HG03097 (cell line): ENCODE measurements around the gene RNASEL.
A peak's percentile ranks its signal among the peaks of the same experiment; 100 is the strongest.

Source experiments
- ATAC-seq: cut with Tn5 transposase; IDR thresholded peaks from one replicate; pipeline ENCODE4 v1.9.1; 2021; ENCODE audit not compliant: unreplicated experiment, low FRiP score

Gene RNASEL

DNA sequence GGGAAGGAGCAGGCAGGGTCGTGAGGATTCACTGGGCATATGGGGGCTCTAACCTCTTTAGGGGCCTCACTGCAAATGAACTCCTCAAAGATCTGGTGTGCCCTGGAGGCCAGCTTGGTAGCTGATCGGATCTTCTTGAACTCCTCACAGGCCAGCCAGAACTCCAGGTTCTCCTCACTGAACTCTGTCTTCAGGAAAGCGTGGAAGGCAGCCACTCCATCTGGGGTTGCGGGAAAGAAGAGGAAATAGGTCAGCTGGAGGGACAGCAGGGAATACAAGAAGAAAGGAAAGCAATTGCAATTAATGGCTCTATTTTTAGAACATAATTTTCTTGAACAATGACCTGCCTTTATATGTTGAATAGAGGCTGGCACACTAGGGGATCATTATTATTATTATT is 12.9 kb upstream of the RNASEL start:
- no peak for ATAC-seq

DNA sequence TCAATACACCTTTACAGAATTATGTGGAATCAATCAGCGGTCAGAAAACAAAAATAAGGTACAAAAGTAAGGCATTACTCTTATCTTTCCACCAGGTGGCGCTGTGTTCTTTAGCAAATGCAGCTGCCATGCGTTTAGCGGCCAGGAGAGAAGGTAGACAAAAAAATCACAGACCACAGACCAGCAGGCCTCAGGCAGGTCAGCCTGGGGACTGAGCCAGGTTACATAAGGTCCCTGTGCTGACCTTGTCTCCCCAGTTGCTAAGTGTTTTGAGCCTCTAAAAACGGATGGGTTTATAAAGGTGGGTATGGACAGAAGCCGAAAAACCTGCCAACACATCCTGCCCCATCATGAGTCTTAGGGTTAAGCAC is 12.3 kb upstream of the RNASEL start:
- ATAC-seq: no peak

- no peak for ATAC-seq
Measured at GRCh38 chr1:182600745-182601415, 11.8 kb upstream of the RNASEL start.

DNA sequence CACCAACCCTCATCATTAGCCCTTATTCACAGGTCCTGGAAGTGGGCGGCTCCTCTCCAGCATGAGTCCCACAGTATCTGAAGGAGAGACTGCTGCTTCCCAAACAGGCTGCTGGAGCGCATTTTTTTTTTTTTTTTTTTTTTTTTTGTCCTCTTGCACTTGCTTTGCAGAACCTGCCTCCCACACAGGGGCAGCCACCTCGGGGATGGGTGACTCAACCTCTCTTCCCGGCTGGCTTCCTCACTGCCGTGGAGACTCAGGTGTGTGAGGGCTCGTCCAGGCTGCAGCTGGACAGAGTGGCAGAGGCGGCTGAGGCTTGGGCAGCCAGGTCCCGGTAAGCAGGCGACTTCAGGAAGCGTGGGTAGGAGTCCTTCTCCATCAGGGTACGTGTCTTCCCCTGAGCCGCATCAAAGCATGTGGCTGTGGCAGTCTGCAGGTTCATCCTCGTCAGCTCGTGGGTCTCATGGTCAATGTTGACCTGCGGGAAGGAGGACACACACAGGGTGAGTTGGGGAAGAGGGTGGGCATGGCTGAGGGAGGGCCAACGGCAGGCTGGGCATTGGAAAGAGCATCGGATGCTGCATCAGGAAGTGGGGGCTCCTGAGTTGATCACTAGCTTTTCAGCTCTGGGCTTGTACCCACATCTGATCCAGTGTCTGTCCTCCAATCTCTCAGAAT is 11.1 kb upstream of the RNASEL start:
- no peak for ATAC-seq

DNA sequence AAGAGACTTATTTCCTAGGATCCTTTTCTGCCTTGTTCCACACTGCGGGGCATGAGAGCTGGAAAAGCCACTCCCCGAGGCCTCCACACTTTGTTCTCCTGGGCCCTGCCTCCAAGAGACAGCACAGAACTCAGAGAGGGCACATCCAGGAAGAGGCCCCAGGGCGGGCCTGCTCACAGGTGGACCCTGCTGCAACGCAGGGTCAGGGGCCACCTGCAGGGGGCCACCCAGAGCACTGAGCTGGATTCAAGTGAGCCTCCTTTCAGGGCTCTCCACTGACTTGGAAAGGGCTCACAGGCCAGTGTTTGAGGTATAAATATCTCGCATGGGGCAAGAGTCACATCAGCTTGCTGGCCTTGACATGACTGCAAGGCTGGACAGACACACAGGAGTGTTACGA is 10.3 kb upstream of the RNASEL start:
- ATAC-seq: no peak

GRCh38 chr1:182598296-182598695 is 9.2 kb upstream of the RNASEL start:
- ATAC-seq: no peak

DNA sequence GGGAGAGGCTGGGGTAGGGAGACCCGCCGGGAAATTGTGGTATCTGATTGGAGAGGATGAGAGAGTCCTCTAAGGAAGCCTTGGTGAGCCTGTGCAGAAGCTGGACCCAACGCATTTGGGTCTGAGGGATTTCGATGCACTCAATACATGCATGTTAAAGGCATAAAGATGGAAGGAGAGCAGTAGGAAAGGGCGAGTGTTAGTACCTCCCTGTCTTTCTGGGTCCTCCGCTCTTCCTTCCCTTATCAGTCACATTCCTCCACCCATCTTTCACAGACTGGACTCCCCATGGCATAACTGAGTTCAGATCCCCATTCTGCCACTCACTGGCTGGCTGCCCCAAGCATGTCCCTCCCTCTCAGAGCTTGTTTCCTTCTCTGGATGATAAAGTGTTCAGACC is 7.9 kb upstream of the RNASEL start:
- ATAC-seq: no peak

GRCh38 chr1:182595641-182596240 is 6.7 kb upstream of the RNASEL start:
- no peak for ATAC-seq

- ATAC-seq: no peak
Measured at GRCh38 chr1:182589931-182590330, 875 bp upstream of the RNASEL start.

DNA sequence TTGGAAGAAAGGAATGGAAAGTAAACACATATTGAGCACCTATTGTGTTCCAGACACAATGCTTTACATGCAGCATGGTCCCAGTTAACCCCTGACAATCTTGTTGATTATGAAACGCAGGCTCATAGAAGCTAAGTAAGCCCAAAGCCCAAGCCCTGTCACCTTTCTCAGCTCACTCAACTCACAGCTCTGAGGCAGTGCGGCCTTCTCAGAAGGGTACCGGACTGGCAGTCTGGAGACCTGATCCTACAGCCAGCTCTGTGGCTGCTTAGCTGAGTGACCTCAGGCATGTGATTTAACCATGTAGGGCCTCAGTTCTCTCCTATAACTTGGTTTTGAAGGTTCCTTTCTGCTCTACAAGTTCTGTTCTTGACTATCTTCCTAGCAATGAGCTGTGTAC is 464 bp upstream of the RNASEL start:
- ATAC-seq: no peak

DNA sequence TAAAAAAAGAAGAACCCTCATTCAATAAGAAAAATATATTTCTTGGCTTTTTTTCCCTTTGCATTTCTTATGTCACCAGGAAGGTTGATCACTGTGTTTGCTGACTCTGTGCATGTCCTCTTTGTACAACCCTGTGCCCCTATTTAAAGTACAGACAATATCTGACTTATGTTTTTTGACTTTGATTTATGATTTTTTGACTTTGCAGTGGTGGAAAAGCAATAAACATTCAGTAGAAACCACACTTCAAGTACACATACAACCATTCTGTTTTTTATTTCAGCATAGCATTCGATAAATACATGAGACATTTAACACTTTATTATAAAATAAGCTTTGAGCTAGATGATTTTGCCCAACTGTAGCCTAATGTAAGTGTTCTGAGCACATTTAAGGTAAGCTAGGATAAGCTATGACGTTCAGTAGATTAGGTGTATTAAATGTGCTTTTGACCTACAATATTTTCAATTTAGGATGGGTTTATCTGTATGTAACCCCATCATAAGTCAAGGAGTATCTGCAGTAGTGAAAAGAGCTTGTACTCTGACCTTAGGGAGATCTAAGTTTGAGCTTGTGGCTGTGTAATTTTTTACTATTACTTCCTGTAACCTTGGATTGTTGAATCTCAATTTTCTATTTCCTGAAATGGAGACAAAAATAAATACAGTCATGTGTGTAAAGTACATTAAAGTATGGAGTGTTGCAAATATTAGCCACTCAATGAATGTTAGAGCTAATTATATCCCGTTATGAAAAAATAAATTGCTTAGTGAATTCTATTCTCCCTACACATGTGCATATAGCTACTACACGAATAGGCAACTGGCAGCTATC is 1.2 kb downstream of the RNASEL start:
- ATAC-seq: peak; percentile 13

- no peak for ATAC-seq
Measured at GRCh38 chr1:182587093-182587492, 2.0 kb downstream of the RNASEL start.

DNA sequence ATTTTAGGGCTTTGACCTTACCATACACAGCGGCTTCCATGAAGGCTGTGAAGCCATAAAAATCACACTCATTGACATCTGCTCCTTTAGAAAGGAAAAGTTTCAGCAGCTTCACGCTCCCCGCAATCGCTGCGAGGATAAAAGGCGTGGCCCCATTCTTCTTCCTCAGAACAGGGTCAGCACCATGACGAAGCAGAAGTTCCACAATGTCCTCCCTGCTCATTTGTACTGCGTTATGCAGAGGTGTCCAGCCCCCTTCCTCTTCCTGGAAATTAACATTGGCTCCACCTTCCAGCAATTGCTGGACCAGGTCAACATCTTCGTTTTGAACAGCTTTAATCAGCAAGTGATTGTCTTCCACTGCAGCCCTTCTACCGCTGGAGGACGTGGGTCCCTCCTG is 2.7 kb downstream of the RNASEL start:
- no peak for ATAC-seq

DNA sequence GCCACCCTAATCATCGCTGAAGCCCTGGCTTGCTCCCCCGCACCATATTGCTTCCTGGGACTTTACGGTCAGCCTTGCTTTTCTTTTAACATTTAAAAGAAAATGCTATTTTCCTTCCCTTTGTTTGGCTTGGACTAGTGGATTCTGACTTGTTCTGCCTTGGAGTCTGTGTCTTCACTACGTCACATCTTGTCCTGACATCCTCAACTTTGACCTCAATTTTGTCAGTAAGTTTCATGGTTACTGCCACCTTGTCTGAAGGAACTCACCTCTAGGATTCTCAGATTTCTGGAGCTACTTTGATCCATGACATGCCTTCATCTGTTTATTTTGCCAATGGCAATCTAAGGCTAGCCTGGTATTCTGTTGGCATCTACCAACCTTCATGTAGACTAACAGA is 4.3 kb downstream of the RNASEL start:
- no peak for ATAC-seq

DNA sequence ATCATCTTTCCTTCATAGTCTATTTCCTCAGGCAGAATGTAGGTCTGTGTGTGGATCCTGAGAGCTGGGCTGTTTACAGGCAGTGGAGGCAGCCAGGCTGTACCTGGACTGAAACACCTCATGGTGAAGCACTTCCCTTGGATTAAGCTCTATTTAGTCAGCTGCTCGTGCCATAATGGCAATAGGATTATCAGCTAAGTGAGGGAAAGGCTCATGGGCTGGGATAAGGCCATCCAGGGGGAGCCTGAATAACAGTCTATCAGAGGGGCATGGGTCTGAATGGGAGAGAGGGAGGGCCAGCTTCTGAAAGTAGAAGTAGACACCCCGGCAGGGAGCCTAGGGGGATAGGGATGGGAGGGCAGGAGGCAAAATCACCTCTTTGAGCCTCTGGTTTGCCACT is 8.3 kb downstream of the RNASEL start:
- ATAC-seq: no peak

GRCh38 chr1:182575540-182576149 is 13.4 kb downstream of the RNASEL start:
- ATAC-seq: no peak

GRCh38 chr1:182574156-182574555 is 14.9 kb downstream of the RNASEL start:
- no peak for ATAC-seq

DNA sequence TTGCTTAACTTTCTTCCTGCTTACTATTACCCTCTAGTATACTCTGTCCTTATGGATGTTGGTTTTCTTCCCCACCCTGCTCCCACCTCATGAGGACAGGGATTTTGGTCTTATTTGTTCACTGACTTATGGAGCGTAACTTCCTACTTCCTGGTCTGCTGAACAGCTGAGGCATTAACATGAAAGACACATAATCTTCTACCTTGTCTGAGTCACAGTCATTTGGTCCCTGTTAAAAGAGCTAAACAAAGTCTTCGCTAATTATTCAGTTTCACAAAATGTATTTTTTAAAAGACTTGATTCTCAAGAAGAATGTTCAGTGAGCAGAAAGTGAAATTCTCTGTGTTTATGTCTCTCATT is 18.5 kb downstream of the RNASEL start:
- no peak for ATAC-seq

- ATAC-seq: no peak
Measured at GRCh38 chr1:182569939-182570610, 19.0 kb downstream of the RNASEL start.

DNA sequence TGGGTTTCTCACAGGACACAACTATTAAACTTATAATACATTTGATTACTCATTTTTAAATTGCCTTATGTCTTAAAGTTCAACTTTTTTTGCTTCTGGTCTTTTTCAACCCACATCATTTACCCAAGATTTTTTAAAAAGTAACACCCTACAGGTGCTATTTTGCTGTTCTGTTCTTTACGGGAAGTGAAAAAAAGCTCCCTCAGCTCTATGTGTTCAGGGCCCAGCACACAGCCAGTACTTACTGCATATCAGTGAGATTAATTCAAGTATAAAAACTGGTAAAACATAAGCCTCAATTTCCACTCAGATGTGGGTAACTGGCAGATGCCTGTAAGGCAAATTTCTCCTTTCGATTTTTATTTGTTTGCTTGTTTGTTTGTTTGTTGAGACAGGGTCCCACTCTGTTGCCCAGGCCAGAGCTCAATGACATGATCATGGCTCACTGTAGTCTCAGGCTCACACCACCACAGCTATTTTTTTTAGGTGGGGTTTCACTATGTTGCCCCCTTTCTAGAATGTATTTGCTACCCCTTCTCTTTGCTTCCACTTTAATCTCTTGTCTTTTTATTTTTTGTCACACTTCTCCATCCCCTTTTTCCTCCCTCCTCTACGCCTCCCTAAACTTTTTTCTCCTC is 20.3 kb downstream of the RNASEL start:
- no peak for ATAC-seq
